ENCODE data around the gene LZTR1.
A peak's percentile ranks its signal among the peaks of the same experiment; 100 is the strongest.
"Not testable (repeated sequence)": the region's sequence is repeated elsewhere in the genome, so short reads cannot be mapped to it uniquely, and the experiment has no call there.

Gene LZTR1

DNA sequence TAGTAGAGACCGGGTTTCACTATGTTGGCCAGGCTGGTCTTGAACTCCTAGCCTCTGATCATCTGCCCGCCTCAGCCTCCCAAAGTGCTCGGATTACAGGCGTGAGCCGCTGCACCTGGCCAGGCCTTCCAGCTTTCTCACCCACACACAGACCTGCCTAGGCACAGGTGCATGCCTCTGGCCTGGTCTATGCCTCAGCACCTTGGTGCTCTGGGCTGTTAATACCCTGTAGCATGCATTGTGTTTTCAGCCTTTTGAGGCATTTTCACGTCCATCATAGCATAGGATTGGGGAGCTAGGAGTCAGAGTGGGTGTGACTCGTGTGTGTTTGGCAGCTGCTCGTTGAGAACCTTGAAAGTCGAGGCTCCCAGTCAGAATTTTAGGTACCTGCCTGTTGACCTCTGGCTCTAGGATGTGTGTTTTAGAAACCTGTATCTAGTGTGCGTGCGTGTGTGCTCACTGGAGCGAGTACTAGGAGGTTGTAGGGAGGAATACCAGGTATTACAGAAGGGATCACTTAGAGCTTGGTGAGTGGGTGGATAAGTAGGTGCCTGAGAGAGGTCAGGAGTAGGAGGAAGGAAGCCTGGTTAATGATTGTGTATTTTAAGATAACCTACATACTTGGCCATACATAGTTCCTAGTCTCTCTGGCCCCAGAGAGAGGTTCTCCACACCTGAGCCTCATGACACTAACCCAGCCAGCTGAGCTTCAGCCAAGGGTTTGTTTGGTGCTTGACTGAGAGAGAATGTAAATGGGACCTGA is 44.9 kb upstream of the LZTR1 start:
- H3K27ac ChIP-seq (replicated peaks; ENCODE audit: low read length): no peak overlapping the region
- H3K9me3 ChIP-seq (replicated peaks in 1 of 2; ENCODE audit: control insufficient read depth in 2 of 2, insufficient read depth in 1 of 2, low read depth in 1 of 2, low read length in 2 of 2): no peaks in the 10 kb centered on the region
- no peaks in the 10 kb centered on the region for H3K27me3 ChIP-seq (ENCODE audit: control insufficient read depth in 3 of 3, insufficient read depth in 3 of 3, low read depth in 1 of 3, low read length in 3 of 3)

DNA sequence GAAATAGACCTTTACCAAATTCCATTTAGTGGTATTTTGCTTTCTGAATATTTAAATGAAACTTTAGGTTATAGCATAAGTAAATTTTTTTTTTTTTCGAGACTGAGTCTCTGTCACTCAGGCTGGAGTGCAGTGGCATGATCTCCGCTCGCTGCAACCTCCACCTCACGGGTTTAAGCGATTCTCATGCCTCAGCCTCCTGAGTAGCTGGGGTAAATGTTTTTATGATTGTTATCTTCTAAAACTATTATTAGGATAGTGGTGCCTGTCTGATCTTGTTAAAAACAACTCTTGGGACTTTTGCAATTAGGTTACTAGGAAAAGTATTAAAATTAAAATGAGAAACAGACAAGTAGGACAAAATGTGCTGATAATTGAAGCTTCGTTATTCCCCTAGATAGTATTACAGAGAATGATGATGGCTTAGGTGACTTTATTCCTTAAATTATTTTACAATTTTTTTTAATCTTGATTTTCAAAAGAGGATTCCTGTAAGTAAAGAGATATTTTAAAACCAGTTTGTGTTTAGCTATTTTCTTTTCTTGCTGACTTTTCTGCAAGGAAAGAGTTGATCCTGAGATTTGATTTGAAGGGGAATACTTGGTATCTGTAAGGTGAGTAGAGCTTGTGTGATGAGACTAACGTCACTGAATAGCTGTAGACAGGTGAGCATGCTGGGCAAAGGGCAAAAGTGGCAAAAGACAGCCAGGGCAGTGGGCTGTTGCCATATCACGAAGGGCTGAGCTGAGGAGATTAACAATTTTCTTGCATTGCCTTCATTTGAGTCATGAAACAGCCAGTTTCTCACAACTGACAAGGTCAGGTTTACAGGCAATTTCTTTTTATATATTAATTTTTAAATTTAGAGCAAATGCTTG is 44.1 kb upstream of the LZTR1 start:
- Histone ChIP-seq H2BK5ac (ENCODE audit: low read length) (no peak overlapping the region), H3K36me3 (replicated peaks in 1 of 2; ENCODE audit: control insufficient read depth in 2 of 2, insufficient read depth in 2 of 2, low read length in 2 of 2) (peaks cover 27 to 86% of the 10 kb centered on the region in 2 donors), H2BK15ac (ENCODE audit: low read length) (no peak overlapping the region), H3K4ac (ENCODE audit: low read length) (no peak overlapping the region), H3K14ac (ENCODE audit: low read length) (no peak overlapping the region), H3K9ac (ENCODE audit: low read depth, low read length, poor library complexity) (no peak overlapping the region), H2AK5ac (ENCODE audit: low read depth, low read length) (no peak overlapping the region), H3K18ac (ENCODE audit: low read length) (no peak overlapping the region), H3K4me1 (ENCODE audit: control insufficient read depth in 2 of 2, insufficient read depth in 1 of 2, low read depth in 1 of 2, low read length in 2 of 2) (peaks cover 0 to 2% of the 10 kb centered on the region in 2 donors), H3K4me3 (ENCODE audit: low read length in 2 of 2) (no peak overlapping the region), H3K4me2 (ENCODE audit: insufficient read depth, low read length, poor library complexity, severe bottlenecking) (no peak overlapping the region), H3K79me1 (ENCODE audit: low read depth, low read length) (peaks cover 8% of the 10 kb centered on the region), H2BK120ac (ENCODE audit: low read depth, low read length) (no peak overlapping the region), H3K23ac (ENCODE audit: low read depth, low read length, poor library complexity) (no peak overlapping the region), H3K27me3 (ENCODE audit: control insufficient read depth in 3 of 3, insufficient read depth in 3 of 3, low read depth in 1 of 3, low read length in 3 of 3) (no peaks in the 10 kb centered on the region), H4K91ac (ENCODE audit: low read depth, low read length, poor library complexity) (no peak overlapping the region), H4K8ac (ENCODE audit: low read depth, low read length) (no peak overlapping the region), H2BK12ac (ENCODE audit: low read length) (no peak overlapping the region), H3K27ac (replicated peaks; ENCODE audit: low read length) (no peak overlapping the region), H3K9me3 (replicated peaks in 1 of 2; ENCODE audit: control insufficient read depth in 2 of 2, insufficient read depth in 1 of 2, low read depth in 1 of 2, low read length in 2 of 2) (no peaks in the 10 kb centered on the region), H2AFZ (ENCODE audit: low read length) (no peak overlapping the region)
- no peak for DNase-seq (ENCODE audit: low spot score)
- no CpG with 5 or more reads among the region's 8 CpGs for WGBS, 2 donors (ENCODE audit: extremely low coverage in 2 of 2, insufficient read length in 2 of 2, insufficient replicate concordance in 1 of 2)

More for the DNA sequence above, 44.9 kb upstream of the LZTR1 start:
- Histone ChIP-seq H3K23ac (ENCODE audit: low read depth, low read length, poor library complexity) (peak overlapping the region; percentile 16), H3K4me1 (ENCODE audit: control insufficient read depth in 2 of 2, insufficient read depth in 1 of 2, low read depth in 1 of 2, low read length in 2 of 2) (peaks cover 0 to 2% of the 10 kb centered on the region in 2 donors), H3K36me3 (replicated peaks in 1 of 2; ENCODE audit: control insufficient read depth in 2 of 2, insufficient read depth in 2 of 2, low read length in 2 of 2) (peaks cover 27 to 85% of the 10 kb centered on the region in 2 donors), H2AFZ (ENCODE audit: low read length) (no peak overlapping the region), H3K4ac (ENCODE audit: low read length) (no peak overlapping the region), H3K18ac (ENCODE audit: low read length) (no peak overlapping the region), H3K14ac (ENCODE audit: low read length) (peak overlapping the region; percentile 63), H4K8ac (ENCODE audit: low read depth, low read length) (no peak overlapping the region), H2BK12ac (ENCODE audit: low read length) (no peak overlapping the region), H2BK120ac (ENCODE audit: low read depth, low read length) (no peak overlapping the region), H2AK5ac (ENCODE audit: low read depth, low read length) (no peak overlapping the region), H3K79me1 (ENCODE audit: low read depth, low read length) (peaks cover 8% of the 10 kb centered on the region), H3K4me3 (ENCODE audit: low read length in 2 of 2) (no peak overlapping the region), H3K4me2 (ENCODE audit: insufficient read depth, low read length, poor library complexity, severe bottlenecking) (no peak overlapping the region), H2BK5ac (ENCODE audit: low read length) (no peak overlapping the region), H3K9ac (ENCODE audit: low read depth, low read length, poor library complexity) (peak overlapping the region; percentile 63), H2BK15ac (ENCODE audit: low read length) (no peak overlapping the region), H4K91ac (ENCODE audit: low read depth, low read length, poor library complexity) (no peak overlapping the region)
- DNase-seq (ENCODE audit: low spot score): no peak
- WGBS, 2 donors (ENCODE audit: extremely low coverage in 2 of 2, insufficient read length in 2 of 2, insufficient replicate concordance in 1 of 2): no CpG with 5 or more reads among the region's 12 CpGs

DNA sequence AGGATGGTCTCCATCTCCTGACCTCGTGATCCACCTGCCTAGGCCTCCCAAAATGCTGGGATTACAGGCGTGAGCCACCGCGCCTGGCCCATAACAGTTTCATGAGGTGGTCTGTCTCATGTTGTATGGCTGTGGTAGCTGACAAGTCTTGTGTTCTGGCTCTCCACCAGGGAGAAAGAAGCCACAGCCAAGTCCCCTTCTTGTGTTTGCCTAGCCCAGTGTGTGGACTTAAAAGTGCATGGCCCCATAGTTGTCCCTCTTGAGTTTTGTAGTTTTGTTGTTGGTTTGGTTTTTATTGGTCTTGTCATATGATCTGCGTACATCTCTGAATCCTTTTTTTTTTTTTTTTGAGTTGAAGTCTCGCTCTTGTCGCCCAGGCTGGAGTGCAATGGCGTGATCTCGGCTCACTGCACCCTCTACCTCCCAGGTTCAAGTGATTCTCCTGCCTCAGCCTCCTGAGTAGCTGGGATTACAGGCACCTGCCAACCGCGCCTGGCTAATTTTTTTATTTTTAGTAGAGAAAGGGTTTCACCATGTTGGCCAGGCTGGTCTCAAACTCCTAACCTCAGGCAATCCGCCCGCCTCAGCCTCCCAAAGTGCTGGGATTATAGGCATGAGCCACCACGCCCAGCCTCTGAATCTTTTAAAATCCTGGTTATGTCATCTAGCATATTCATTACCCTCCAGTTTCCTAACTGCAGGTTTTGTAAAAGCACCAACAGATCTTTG is 42.5 kb upstream of the LZTR1 start:
- H3K4me2 ChIP-seq (ENCODE audit: insufficient read depth, low read length, poor library complexity, severe bottlenecking); H2AFZ ChIP-seq (ENCODE audit: low read length); H2BK120ac ChIP-seq (ENCODE audit: low read depth, low read length); H3K14ac ChIP-seq (ENCODE audit: low read length); H4K91ac ChIP-seq (ENCODE audit: low read depth, low read length, poor library complexity); H3K4me3 ChIP-seq (ENCODE audit: low read length in 2 of 2); H3K4ac ChIP-seq (ENCODE audit: low read length); H3K79me1 ChIP-seq (ENCODE audit: low read depth, low read length); H3K27ac ChIP-seq (replicated peaks; ENCODE audit: low read length); H2BK5ac ChIP-seq (ENCODE audit: low read length); H3K4me1 ChIP-seq (ENCODE audit: control insufficient read depth in 2 of 2, insufficient read depth in 1 of 2, low read depth in 1 of 2, low read length in 2 of 2); H2AK5ac ChIP-seq (ENCODE audit: low read depth, low read length); H3K27me3 ChIP-seq (ENCODE audit: control insufficient read depth in 3 of 3, insufficient read depth in 3 of 3, low read depth in 1 of 3, low read length in 3 of 3); H2BK12ac ChIP-seq (ENCODE audit: low read length); DNase-seq (ENCODE audit: low spot score); H3K18ac ChIP-seq (ENCODE audit: low read length); H3K9ac ChIP-seq (ENCODE audit: low read depth, low read length, poor library complexity); H3K9me3 ChIP-seq (replicated peaks in 1 of 2; ENCODE audit: control insufficient read depth in 2 of 2, insufficient read depth in 1 of 2, low read depth in 1 of 2, low read length in 2 of 2); H3K23ac ChIP-seq (ENCODE audit: low read depth, low read length, poor library complexity); H2BK15ac ChIP-seq (ENCODE audit: low read length): not testable (repeated sequence)
- WGBS, 2 donors (ENCODE audit: extremely low coverage in 2 of 2, insufficient read length in 2 of 2, insufficient replicate concordance in 1 of 2): no CpG with 5 or more reads among the region's 14 CpGs
- peaks cover 21 to 87% of the 10 kb centered on the region in 2 donors for H3K36me3 ChIP-seq (replicated peaks in 1 of 2; ENCODE audit: control insufficient read depth in 2 of 2, insufficient read depth in 2 of 2, low read length in 2 of 2)
- H4K8ac ChIP-seq (ENCODE audit: low read depth, low read length): peak overlapping the region; percentile 25
